Spleen (tissue), 11 donors: ENCODE measurements around the gene MTA2. TPM values are rescaled to one million over a fixed set of nuclear protein-coding genes. Genes with fewer than 3 reads are reported as not detected.
"Not testable (repeated sequence)": the region's sequence is repeated elsewhere in the genome, so short reads cannot be mapped to it uniquely, and the experiment has no call there.

Experiments used
- DNase-seq: peaks from one replicate; pipeline ENCODE4 v3.0.0-alpha.2; 2020
- H3K27ac ChIP-seq, 8 donors: fragments of 200-600 bp; sonication (generic) in 7 of 8; 1 replicate in 4 of 8; 2 replicates in 4 of 8; pipeline versions ENCODE4 v1.5.0 to v1.8.0; 2016 to 2021; ENCODE audit warnings: inconsistent platforms in 4 of 8, mild to moderate bottlenecking in 4 of 8, moderate library complexity in 1 of 8
- H3K27me3 ChIP-seq, 7 donors: fragments of 200-600 bp; sonication (generic) in 6 of 7; replicated peaks in 1 of 7; 1 replicate in 4 of 7; 2 replicates in 3 of 7; pipeline versions ENCODE4 v1.5.0 to v1.8.0; 2016 to 2021; ENCODE audit warnings: inconsistent platforms in 3 of 7, mild to moderate bottlenecking in 1 of 7
- H3K36me3 ChIP-seq, 6 donors: fragments of 200-600 bp; sonication (generic) in 5 of 6; 1 replicate in 4 of 6; 2 replicates in 2 of 6; pipeline versions ENCODE4 v1.5.0 to v1.8.0; 2016 to 2021; ENCODE audit warnings: inconsistent platforms in 2 of 6
- H3K4me1 ChIP-seq, 6 donors: fragments of 200-600 bp; sonication (generic) in 5 of 6; 1 replicate in 3 of 6; 2 replicates in 3 of 6; pipeline versions ENCODE4 v1.5.0 to v1.8.0; 2016 to 2021; ENCODE audit warnings: inconsistent platforms in 3 of 6
- H3K4me3 ChIP-seq, 8 donors: fragments of 200-600 bp; sonication (generic) in 7 of 8; 1 replicate in 4 of 8; 2 replicates in 4 of 8; pipeline versions ENCODE4 v1.5.0 to v1.8.0; 2016 to 2021; ENCODE audit warnings: inconsistent platforms in 4 of 8, mild to moderate bottlenecking in 4 of 8, moderate library complexity in 2 of 8
- H3K9me3 ChIP-seq, 8 donors: fragments of 200-600 bp; sonication (generic) in 7 of 8; 1 replicate in 4 of 8; 2 replicates in 4 of 8; pipeline versions ENCODE4 v1.5.0 to v1.8.0; 2016 to 2021; ENCODE audit warnings: inconsistent platforms in 4 of 8
- POLR2A ChIP-seq, 3 donors: fragments of 450-650 bp; IDR thresholded peaks; one replicate each; pipeline ENCODE4 v1.5.1; 2017; ENCODE audit warnings: antibody characterized with exemption in 3 of 3, mild to moderate bottlenecking in 1 of 3
- POLR2AphosphoS5 ChIP-seq, 3 donors: sonication (generic); formaldehyde crosslinking; IDR thresholded peaks; one replicate each; pipeline ENCODE4 v1.5.1; 2017; ENCODE audit warnings: antibody characterized with exemption in 3 of 3
- WGBS, 5 donors: extraction: QIAGEN DNeasy Blood & Tissue Kit in 3 of 5; methylation state at CpG; one replicate each; pipeline versions ENCODE4 v1.1.5 to v1.1.7; 2013 to 2018; 5-methylcytosine and 5-hydroxymethylcytosine counted together
- intact Hi-C: fragments of 100-400 bp; cut with DNase I; formaldehyde crosslinking; loops from one replicate; pipeline ENCODE4 v1.15.0; 2023; ENCODE audit warnings: low total_unique reads
- polyA plus RNA-seq, 3 donors: library from polyadenylated mRNA; stranded (reverse); fragments of 200-250 nt; gene quantifications; one replicate each; pipeline ENCODE4 v1.2.1, GENCODE V29; 2013
- total RNA-seq, 7 donors: library from RNA; depleted of rRNA in 3 of 7; stranded (reverse); fragments of >200 nt in 3 of 7; fragmentation: NEBNext Ultra II Directional in 4 of 7; extraction: Animal tissue kit (Norgen Biotek cat#: 25700) in 4 of 7; gene quantifications; one replicate each; pipeline versions ENCODE4 v1.1.0 to v1.2.1, GENCODE V29; 2016 to 2021
- TF ChIP-seq, protein P1 (sequence below), 11 experiments: fragments of 200-600 bp in 7 of 11; fragments of 450-650 bp in 4 of 11; sonication (generic) in 4 of 11; IDR thresholded peaks in 8 of 11; conservative IDR thresholded peaks in 3 of 11; 1 replicate in 7 of 11; 2 replicates in 4 of 11; pipeline versions ENCODE4 v1.4.0 to v1.8.0; 2016 to 2021; ENCODE audit warnings: antibody characterized with exemption in 11 of 11, inconsistent platforms in 4 of 11, mild to moderate bottlenecking in 1 of 11
- donor health status: healthy with polysubstance abuse.
- donor health status: DM: no; HTN: no; CAD: no; lungs with moderate emphysema.
- donor health status: DM: no; HTN: no; CAD: no.
- donor health status: Bipolar disorder and iron deficiency.
- donor health status: healthy.
- donor health status: DM: no; HTN: no; CAD: no.
- donor health status: DM: yes; HTN: yes; CAD: no.

Gene MTA2
- total and polyA plus RNA-seq, 10 donors, result 55.3 to 154 (median 111) TPM

DNA sequence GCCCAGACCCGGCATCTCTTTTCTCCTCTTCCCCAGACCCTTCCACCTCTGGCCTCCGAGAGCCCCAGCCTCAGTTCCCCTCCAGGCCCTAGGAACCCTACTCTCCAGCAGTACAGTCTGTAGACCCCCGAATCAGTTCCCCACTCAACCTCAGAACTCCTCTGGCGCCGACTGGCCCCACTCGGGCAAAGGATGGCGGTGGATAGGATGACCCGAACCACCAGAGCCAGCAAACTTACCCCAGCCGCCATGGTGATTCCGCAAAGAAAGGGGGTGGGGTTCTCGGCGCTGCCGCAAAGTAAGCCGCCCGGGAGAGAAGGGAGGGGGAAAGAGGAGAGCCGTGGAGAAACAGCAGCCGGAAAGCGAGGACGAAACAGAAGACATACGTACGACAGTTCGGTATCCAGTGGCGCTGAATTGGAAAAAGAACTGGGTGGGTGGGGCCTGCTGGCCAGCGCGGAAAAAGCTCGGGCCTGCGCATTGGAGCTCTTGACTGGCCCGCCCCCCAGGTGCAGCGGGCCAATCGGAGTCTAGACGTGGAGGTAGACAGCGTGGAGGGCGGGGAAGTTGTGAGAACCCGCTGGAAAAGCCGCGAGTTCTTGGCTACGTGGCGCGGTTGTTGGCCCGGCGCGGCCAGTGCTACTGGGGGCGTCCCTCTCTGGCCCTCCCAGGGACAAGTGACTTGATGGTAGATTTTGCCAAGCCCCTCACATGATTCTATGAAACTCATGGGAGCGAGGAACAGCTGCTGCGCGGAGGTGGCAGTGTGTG, 27.9 kb downstream of the MTA2 start, which contains the start of gene EEF1G:
EEF1G (minus strand) TSS at position 300 of the 771 bp plus-strand sequence; CDS start at position 251, 49 bp downstream.
- Histone ChIP-seq H3K4me1 (peaks cover 32 to 79% (median 60%) of the 10 kb centered on the region in 6 donors), H3K9me3 (no peaks in the 10 kb centered on the region), H3K27me3 (no peaks in the 10 kb centered on the region), H3K36me3 (peaks cover 0 to 75% (median 62%) of the 10 kb centered on the region in 6 donors), H3K27ac (peak within 1 kb of the TSS; percentile 81 to 94 (median 89)), H3K4me3 (peak within 1 kb of the TSS; percentile 67 to 90 (median 77))
- intact Hi-C loops, result no loop called here
- peak; percentile 99 for DNase-seq
- WGBS, 5 donors, result 0 to 1% (median 1%) methylated on average over 45 to 46 of the region's 46 CpGs
- TF ChIP-seq POLR2AphosphoS5 (IDR thresholded peaks at IDR 0.05), result peak; percentile 90 to 94 (median 92)
- TF ChIP-seq, protein P1, sequence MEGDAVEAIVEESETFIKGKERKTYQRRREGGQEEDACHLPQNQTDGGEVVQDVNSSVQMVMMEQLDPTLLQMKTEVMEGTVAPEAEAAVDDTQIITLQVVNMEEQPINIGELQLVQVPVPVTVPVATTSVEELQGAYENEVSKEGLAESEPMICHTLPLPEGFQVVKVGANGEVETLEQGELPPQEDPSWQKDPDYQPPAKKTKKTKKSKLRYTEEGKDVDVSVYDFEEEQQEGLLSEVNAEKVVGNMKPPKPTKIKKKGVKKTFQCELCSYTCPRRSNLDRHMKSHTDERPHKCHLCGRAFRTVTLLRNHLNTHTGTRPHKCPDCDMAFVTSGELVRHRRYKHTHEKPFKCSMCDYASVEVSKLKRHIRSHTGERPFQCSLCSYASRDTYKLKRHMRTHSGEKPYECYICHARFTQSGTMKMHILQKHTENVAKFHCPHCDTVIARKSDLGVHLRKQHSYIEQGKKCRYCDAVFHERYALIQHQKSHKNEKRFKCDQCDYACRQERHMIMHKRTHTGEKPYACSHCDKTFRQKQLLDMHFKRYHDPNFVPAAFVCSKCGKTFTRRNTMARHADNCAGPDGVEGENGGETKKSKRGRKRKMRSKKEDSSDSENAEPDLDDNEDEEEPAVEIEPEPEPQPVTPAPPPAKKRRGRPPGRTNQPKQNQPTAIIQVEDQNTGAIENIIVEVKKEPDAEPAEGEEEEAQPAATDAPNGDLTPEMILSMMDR (IDR thresholded peaks at IDR 0.05 in 8 of 11, conservative IDR thresholded peaks at IDR 0.05 in 3 of 11), result peak in 5 of 11 experiments; percentile 0 to 36 (median 12)
- TF ChIP-seq POLR2A (IDR thresholded peaks at IDR 0.05), result peak in 2 of 3 donors; percentile 35 to 71

DNA sequence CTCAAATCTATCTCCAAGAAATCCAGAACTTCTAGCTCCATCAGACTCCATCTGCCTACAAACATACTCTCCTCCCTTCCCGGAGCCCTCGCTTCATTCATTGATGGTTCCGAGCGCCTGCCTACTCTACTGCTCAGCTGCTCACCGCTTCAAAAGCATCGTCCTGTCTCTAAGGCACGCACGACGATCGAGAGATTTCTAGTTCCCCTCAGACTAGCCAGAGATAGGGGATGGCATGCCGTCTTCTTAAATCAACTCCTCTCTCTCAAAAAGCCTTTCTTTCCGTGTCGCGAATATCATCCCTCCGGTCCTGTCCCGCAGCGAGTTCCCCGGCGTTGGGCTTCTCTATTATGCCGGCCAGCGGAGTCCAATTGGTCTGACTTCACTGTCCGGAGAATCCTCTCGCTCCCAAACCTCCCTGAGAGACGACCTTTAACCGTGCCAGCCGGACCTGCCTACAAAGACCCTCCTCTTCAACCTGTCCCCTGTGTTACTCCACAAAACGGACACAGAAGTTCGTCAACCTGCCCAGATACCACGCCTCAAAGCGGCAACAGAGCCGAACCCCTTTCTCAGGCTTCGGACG, 28.6 kb downstream of the MTA2 start:
- peak overlapping the region; percentile 81 to 94 (median 87) for H3K27ac ChIP-seq
- no peaks in the 10 kb centered on the region for H3K9me3 ChIP-seq
- H3K4me3 ChIP-seq, result peak overlapping the region; percentile 67 to 90 (median 77)
- no peak for TF ChIP-seq POLR2A (IDR thresholded peaks at IDR 0.05)
- TF ChIP-seq, protein P1 (IDR thresholded peaks at IDR 0.05 in 8 of 11, conservative IDR thresholded peaks at IDR 0.05 in 3 of 11), result no peak
- no peak for TF ChIP-seq POLR2AphosphoS5 (IDR thresholded peaks at IDR 0.05)
- intact Hi-C loops, result no loop called here
- no peaks in the 10 kb centered on the region for H3K27me3 ChIP-seq
- H3K4me1 ChIP-seq, result peaks cover 32 to 79% (median 58%) of the 10 kb centered on the region in 6 donors
- H3K36me3 ChIP-seq, result peaks cover 0 to 75% (median 62%) of the 10 kb centered on the region in 6 donors
- DNase-seq, result no peak
- WGBS, 5 donors, result 0 to 1% (median 1%) methylated on average over 33 of the region's 33 CpGs

DNA sequence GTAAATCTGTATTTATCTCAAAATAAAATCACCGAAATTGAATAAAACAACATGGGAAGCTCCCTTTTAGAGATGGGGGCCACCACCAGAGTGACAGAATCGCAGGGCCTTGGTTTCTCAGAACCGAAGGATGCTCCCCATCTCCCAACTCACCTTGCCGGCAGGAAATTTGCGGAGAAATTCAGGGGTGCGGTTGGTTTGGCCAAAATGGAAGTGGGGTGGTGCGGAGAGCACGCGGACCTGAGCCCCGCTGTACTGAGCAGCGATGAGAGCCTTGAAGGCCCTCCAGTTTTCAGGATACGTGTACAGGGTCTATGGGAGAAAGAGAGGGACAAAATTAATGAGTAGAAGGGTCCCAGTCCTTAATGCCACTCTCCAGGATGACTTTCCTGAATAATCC, 29.2 kb downstream of the MTA2 start:
- Histone ChIP-seq H3K27ac (peak overlapping the region in 5 of 8 donors; percentile 84 to 91 (median 87)), H3K4me3 (peak overlapping the region; percentile 67 to 90 (median 77)), H3K4me1 (peaks cover 36 to 78% (median 57%) of the 10 kb centered on the region in 6 donors), H3K36me3 (peaks cover 0 to 75% (median 63%) of the 10 kb centered on the region in 6 donors), H3K27me3 (no peaks in the 10 kb centered on the region), H3K9me3 (no peaks in the 10 kb centered on the region)
- 69 to 90% (median 75%) methylated on average over 12 of the region's 12 CpGs for WGBS, 5 donors
- TF ChIP-seq, protein P1 (IDR thresholded peaks at IDR 0.05 in 8 of 11, conservative IDR thresholded peaks at IDR 0.05 in 3 of 11), result no peak
- TF ChIP-seq POLR2AphosphoS5 (IDR thresholded peaks at IDR 0.05), result no peak
- no peak for TF ChIP-seq POLR2A (IDR thresholded peaks at IDR 0.05)
- peak; percentile 68 for DNase-seq
- intact Hi-C loops, result no loop called here

DNA sequence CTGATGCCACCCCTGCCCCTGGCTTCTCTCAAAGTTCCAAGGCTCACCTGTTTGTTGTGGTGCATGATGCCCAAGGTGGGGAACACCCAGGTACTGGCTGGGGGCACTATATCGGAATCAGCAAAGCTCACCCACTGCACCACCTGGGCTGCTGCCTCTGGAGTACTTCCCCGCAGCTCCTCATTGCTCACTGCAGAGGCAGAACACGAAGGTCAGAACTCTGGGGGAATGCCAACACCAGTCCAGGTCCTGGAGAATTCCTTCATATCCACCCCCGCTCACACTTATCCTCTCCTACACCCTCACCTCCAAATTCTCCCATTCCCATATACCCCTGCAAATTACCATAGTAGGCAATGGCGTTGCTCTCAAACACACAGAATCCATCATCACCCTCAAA, 30.2 kb downstream of the MTA2 start:
- H3K27ac ChIP-seq, result peak overlapping the region in 1 of 8 donors; percentile 50
- DNase-seq, H3K27me3 ChIP-seq, H3K4me3 ChIP-seq, intact Hi-C loops, H3K9me3 ChIP-seq: not testable (repeated sequence)
- peaks cover 0 to 75% (median 66%) of the 10 kb centered on the region in 6 donors for H3K36me3 ChIP-seq
- H3K4me1 ChIP-seq, result peaks cover 34 to 75% (median 55%) of the 10 kb centered on the region in 6 donors
- whole genome bisulfite sequencing, 5 donors, result 86 to 97% (median 92%) methylated on average over 5 of the region's 5 CpGs

DNA sequence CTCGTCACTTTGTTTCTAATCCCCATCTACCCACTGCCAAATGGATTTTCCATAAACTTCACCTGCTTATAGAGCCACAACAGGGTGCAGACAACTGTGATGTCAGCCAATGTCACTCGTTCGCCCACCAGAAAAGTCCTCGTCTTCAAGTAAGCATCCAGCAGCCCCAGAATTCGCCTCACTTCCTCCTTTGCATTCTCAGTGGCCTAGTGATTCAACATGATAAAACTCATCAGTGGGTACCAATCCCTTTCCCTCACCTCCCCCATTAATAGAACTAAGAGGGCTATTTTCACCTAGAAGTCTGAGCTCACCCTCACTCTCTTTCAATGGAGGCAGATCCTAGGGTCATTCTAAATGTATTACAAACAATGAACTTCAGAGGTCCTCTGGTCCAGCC, 30.8 kb downstream of the MTA2 start:
- WGBS, 5 donors, result 78 to 89% (median 79%) methylated on average over 5 of the region's 5 CpGs
- H3K27ac ChIP-seq, result peak overlapping the region in 1 of 8 donors; percentile 50
- H3K9me3 ChIP-seq, intact Hi-C loops, H3K4me3 ChIP-seq, H3K27me3 ChIP-seq: not testable (repeated sequence)
- peaks cover 28 to 75% (median 49%) of the 10 kb centered on the region in 6 donors for H3K4me1 ChIP-seq
- H3K36me3 ChIP-seq, result peaks cover 0 to 75% (median 66%) of the 10 kb centered on the region in 6 donors
- peak; percentile 3 for DNase-seq
